HG03439 (cell line): ENCODE results near the gene FDPS.
"Not testable (repeated sequence)": the region's sequence is repeated elsewhere in the genome, so short reads cannot be mapped to it uniquely, and the experiment has no call there.

Source experiments
- ATAC-seq: cut with Tn5 transposase; IDR thresholded peaks from one replicate; pipeline ENCODE4 v1.9.1; 2021; ENCODE audit warnings: mild to moderate bottlenecking, moderate library complexity; ENCODE audit not compliant: unreplicated experiment

Gene FDPS

DNA sequence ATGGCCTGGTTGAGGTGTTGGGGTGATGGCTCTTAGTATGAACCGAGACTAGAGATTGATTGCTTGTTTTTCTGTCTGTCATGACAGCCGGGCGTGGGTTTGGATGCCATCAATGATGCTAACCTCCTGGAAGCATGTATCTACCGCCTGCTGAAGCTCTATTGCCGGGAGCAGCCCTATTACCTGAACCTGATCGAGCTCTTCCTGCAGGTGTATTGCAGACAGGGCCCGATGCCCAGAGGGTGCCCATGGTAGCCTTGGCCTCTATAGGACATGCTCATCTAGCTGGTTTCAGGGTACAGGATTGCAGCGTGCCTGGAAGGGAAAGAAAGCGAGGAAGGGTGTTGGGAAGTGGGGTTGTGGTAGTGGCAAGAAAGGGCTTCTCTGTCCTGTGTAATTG, 9.4 kb downstream of the FDPS start:
- ATAC-seq: no peak

GRCh38 chr1:155319536-155319935, 10.9 kb downstream of the FDPS start:
- no peak for ATAC-seq

DNA sequence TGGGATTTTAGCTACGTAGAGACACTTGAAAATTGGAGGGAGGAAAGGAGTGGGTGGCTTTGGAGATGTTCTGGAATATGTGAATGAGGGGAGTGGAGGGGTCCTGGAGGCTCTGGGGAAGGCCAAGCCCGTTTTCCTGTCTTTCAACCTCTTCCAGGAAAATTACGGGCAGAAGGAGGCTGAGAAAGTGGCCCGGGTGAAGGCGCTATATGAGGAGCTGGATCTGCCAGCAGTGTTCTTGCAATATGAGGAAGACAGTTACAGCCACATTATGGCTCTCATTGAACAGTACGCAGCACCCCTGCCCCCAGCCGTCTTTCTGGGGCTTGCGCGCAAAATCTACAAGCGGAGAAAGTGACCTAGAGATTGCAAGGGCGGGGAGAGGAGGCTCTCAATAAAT, 11.6 kb downstream of the FDPS start:
- ATAC-seq: no peak

DNA sequence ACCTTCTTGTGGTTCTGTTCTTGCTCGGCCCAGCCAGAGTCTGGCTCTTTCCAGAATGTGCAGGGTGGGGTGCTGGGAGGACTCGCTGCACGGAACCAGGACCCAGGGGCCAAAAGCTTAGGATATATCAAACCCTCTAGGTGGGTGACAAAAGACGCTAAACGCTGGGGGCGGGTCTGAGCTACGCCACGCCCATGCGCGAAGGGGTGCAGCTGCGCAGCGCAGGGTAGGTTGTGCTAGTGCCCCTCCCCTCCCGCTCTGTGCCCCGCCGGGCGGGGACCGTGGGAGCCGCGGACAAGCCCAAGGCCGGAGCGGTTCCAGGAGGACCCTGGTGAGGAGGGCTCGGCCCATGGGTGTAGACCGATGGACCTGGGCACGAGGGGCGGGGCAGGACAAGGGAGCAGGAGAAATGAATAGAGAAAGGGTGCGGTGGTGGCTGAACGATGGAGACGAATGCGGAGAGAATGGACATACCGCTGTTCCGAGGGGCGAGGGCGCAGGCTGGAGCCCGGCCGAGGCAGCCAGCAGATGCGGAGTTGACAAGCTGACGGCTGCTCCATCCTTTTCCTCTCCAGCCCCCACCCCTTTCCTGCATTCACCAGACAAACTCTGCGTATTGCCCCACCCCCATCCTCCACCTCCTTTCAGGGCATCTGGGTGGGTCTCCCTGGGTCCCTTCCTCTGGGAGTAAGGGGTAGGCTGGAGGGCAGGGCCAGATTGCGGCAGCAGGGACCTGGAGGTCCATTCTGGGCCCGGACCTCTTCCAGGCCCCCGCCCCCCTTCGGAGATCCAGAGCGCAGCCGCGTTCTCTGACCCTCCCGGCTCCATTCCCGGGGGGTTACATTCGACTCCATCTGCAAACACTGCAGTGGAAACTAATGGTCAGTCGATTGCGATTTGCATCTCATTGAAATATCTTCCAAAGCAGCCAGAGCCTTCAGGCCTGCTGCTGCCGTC, 12.3 kb downstream of the FDPS start, which contains the start of gene RUSC1:
TSS of gene RUSC1 (plus strand) at position 234 of the 957 bp plus-strand sequence. CDS start 880 bp downstream, outside the sequence.
- no peak for ATAC-seq

GRCh38 chr1:155321639-155322503, 13.2 kb downstream of the FDPS start:
- ATAC-seq: no peak

DNA sequence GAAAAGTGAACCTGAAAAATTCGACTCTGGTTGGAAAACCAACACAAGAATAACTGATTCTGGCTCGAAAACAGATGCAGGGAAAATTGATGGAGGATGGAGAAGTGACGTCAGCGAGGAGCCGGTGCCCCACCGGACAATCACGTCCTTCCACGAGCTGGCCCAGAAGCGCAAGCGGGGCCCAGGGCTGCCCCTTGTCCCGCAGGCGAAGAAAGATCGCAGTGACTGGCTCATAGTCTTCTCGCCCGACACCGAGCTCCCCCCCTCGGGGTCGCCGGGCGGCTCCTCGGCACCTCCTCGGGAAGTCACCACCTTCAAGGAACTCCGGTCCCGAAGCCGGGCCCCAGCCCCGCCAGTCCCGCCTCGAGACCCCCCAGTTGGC, 13.9 kb downstream of the FDPS start:
- no peak for ATAC-seq

GRCh38 chr1:155322953-155323728, 14.5 kb downstream of the FDPS start:
- peak; percentile 44 for ATAC-seq

DNA sequence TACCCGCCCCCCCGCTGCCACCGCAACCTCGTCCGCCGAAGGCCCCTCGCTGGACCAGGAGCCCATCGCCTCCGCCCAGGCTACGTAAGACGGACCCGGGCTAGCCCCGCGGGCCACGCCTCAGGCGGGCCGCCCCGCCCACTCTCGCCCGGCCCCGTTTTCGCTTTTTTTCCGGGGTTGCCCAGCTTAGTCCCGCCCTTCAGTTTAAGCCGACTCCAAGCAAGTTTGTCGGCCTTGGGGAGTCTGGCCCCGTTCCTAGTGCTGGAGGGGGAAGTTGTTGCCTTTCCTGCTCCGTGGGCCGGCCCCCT, 15.0 kb downstream of the FDPS start:
- peak; percentile 38 for ATAC-seq

GRCh38 chr1:155324037-155324716, 15.5 kb downstream of the FDPS start:
- peak; percentile 55 for ATAC-seq

- no peak for ATAC-seq
Observed at GRCh38 chr1:155324717-155325602, 16.3 kb downstream of the FDPS start.

DNA sequence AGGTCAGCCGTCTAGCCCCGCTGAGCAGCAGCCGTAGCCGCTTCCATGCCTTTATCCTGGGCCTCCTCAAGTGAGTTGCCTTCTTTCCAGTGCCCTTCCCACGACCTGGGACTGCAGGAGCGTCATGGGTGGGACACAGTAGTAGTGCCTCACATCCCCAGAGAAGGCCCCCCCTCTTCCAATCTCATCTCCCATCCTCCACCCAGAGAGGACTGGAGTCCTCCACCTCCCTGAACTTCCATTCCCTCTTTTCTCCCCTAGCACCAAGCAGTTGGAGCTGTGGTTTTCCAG, 16.9 kb downstream of the FDPS start:
- no peak for ATAC-seq

DNA sequence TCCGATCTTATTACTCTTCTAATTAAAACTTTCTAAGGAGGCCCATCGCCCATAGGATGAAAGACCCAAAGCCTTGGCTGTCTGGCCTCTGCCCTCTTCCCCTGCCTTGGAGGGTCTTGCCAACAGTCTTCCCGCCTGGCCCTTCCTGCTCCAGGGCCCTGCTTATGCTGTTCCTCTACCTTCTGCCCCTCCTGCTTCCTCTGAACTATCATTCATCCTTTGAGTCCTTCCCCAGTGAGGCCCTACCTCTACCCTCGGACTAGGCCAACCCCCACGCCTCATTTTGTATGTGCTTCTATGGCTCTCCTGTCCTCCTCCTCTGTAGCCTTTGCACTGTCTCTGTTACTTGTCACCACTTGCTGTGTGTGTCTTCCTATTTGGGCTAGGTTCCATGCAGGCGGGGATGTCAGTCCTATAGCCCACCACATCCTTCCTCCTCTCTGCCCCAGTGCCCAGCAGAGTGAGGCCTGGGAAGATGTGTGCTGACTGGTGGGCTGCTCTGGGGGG, 17.4 kb downstream of the FDPS start:
- ATAC-seq: no peak

DNA sequence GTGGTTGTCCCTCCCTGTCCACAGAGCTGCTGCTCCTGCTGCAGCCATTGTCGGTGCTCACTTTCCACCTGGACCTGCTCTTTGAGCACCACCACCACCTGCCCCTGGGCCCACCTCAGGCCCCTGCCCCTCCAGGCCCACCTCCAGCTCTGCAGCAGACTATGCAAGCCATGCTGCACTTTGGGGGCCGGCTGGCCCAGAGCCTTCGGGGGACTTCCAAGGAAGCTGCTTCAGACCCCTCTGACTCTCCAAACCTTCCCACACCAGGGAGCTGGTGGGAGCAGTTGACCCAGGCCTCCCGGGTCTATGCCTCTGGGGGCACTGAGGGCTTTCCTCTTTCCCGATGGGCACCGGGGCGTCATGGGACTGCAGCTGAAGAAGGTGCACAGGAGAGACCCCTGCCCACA, 18.0 kb downstream of the FDPS start:
- ATAC-seq: no peak

DNA sequence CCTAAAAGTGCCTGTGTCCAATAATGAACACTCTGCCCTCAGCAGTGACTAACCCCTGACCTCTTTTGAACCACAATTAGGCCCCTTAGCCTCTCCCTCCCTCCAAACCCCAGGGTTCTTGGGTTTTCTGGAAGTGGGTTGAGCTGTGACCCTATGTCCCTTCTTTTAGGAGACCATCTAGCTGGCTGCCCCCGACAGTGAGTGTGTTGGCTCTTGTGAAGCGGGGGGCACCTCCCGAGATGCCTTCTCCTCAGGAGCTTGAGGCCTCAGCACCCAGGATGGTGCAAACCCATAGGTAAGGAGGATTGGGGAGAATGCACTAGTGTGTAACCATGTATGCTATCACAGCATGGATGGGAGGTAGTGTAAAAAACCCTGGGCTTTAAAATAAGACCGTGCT, 19.3 kb downstream of the FDPS start:
- ATAC-seq: no peak

DNA sequence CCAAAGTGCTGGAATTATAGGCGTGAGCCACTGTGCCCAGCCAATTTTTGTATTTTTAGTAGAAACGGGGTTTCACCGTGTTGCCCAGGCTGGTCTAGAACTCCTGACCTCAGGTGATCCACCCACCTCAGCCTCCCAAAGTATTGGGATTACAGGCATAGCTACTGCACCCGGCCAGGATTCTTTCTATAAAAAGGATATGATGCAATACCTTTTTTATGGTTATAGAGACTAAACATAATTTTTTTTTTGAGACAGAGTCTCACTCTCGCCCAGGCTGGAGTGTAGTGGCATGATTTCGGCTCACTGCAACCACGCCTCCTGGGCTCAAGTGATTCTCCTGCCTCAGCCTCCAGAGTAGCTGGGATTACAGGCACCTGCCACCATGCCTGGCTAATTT, 20.2 kb downstream of the FDPS start:
- not testable (repeated sequence) for ATAC-seq

GRCh38 chr1:155329980-155330598, 21.4 kb downstream of the FDPS start:
- ATAC-seq: no peak

GRCh38 chr1:155334962-155335361, 26.3 kb downstream of the FDPS start:
- ATAC-seq: no peak

DNA sequence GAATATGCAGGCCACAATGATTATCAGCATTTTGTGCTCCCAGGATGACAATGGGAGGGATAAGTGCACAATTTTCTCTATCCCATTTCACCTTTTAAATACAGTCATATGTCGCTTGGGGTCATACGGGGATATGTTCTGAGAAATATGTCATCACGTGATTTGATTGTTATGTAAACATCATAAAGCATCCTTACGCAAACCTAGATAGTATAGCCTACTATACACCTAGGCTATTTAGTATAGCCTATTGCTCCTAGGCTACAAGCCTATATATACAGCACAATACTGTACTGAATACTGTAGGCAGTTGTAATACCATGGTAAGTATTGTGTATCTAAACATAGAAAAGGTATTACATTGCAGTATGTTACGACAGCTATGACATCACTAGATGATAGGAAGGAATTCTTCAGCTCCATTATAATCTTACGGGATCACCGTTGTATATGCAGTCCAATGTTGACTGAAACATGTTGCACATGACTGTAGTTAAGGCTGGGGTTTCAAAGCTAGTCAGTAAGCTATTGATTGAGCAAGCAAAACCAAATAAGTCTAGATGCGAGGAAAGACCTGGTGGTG, 30.9 kb downstream of the FDPS start:
- ATAC-seq: no peak

GRCh38 chr1:155342842-155343241, 34.2 kb downstream of the FDPS start:
- ATAC-seq: no peak
